A549 treated with Mapracorat at 1 μM for 4 hours (cell line): Measurements from ENCODE around the gene KRT6B. TPM values are rescaled to one million over a fixed set of nuclear protein-coding genes. Genes with fewer than 3 reads are reported as not detected.

Experiments
- total RNA-seq: library from RNA; stranded (reverse); fragments of 200-300 nt; extraction: Qiagen RNA extraction; gene quantifications from 5 replicates; pipeline ENCODE4 v1.2.3, GENCODE V29; 2022

KRT6B gene
- total RNA-seq, result 0.07 TPM in 1 of 5 replicates, not detected in the others

DNA sequence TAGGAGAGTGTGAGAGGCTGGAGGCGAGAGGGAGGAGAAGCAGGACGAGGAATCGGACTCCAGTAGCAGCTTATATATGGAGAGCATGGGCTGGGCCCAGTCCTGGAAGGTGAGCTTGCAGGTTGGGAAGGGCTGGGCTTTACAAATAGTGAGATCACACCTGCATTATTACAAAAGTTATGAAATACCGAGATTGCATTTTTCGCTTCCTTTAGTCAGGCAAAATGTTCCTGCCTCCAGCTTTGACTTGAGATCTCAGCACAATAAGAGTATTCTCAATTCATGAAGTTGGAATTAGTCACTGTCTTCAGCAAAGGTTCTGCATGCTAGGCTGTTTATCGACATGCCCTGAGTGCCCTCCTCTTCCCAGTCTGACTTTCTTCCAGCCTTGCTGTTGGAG lies at the start of gene KRT6B:
Gene KRT6B, minus strand, starts transcription at position 46 of the 400 bp plus-strand sequence. CDS start 68 bp downstream, outside the sequence.

GRCh38 chr12:52493172-52493571 lies 41.2 kb upstream of the KRT6B start, which contains the start of gene KRT6A:
Gene KRT6A (minus strand): TSS chr12:52493257. CDS start chr12:52493188, 69 bp downstream.

DNA sequence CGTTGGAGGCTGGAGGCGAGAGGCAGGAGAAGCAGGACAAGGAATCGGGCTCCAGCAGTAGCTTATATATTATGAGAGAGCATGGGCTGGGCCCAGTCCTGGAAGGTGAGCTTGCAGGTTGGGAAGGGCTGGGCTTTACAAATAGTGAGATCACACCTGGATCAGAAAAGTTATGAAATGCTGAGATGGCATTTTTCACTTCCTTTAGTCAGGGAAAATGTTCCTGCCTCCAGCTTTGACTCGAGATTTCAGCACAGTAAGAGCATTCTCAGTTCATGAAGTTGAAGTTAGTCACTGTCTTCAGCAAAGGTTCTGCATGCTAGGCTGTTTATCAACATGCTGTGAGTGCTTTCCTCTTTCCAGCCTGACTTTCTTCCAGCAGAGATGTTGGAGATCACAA lies 21.8 kb upstream of the KRT6B start, which contains the start of gene KRT6C:
Gene KRT6C, minus strand, starts transcription at position 38 of the 400 bp plus-strand sequence. CDS start 68 bp downstream, outside the sequence.

GRCh38 chr12:52434081-52434733 lies 17.7 kb downstream of the KRT6B start, which contains the start of gene KRT75:
Gene KRT75 (minus strand): TSS chr12:52434371. CDS start chr12:52434304, 67 bp downstream.

GRCh38 chr12:52405922-52406385 lies 46.0 kb downstream of the KRT6B start, which contains the start of gene KRT82:
Gene KRT82 (minus strand): TSS chr12:52406335. CDS start chr12:52406277, 58 bp downstream.

Other genes starting within 250 kb of the KRT6B start
- 4,849 to 5,975 TPM (median 5,509 TPM) in 5 replicates for gene KRT7, start 218.9 kb downstream of the KRT6B start, total RNA-seq
- gene KRT86, start 177.5 kb downstream of the KRT6B start, total RNA-seq, result 23.1 to 49.2 TPM (median 47.0 TPM) in 5 replicates
- gene KRT81, start 160.6 kb downstream of the KRT6B start, total RNA-seq, result 3,076 to 4,171 TPM (median 4,026 TPM) in 5 replicates
- 2.4 to 6.6 TPM (median 6.0 TPM) in 5 replicates for gene KRT83, start 130.7 kb downstream of the KRT6B start, total RNA-seq
- 0.06 to 0.08 TPM (median 0.07 TPM) in 4 of 5 replicates, not detected in the other for gene KRT85, start 84.7 kb downstream of the KRT6B start, total RNA-seq
- not detected in 5 replicates for gene KRT84, start 66.5 kb downstream of the KRT6B start, total RNA-seq
- gene KRT82, start 45.8 kb downstream of the KRT6B start, total RNA-seq, result not detected in 5 replicates
- 0.07 to 0.14 TPM (median 0.10 TPM) in 4 of 5 replicates, not detected in the other for gene KRT75, start 17.8 kb downstream of the KRT6B start, total RNA-seq
- gene KRT6C, start 21.7 kb upstream of the KRT6B start, total RNA-seq, result not detected in 5 replicates
- gene KRT6A, start 41.1 kb upstream of the KRT6B start, total RNA-seq, result 8.1 to 10.8 TPM (median 8.4 TPM) in 5 replicates
- gene KRT5, start 68.2 kb upstream of the KRT6B start, total RNA-seq, result 0.26 to 0.79 TPM (median 0.62 TPM) in 5 replicates
- not detected in 5 replicates for gene KRT71, start 101.0 kb upstream of the KRT6B start, total RNA-seq
- not detected in 5 replicates for gene KRT74, start 121.7 kb upstream of the KRT6B start, total RNA-seq
- gene KRT72, start 149.3 kb upstream of the KRT6B start, total RNA-seq, result not detected in 5 replicates
- gene KRT73, start 166.4 kb upstream of the KRT6B start, total RNA-seq, result 0.06 TPM in 1 of 5 replicates, not detected in the others
- gene KRT2, start 200.1 kb upstream of the KRT6B start, total RNA-seq, result not detected in 5 replicates
- gene KRT1, start 228.3 kb upstream of the KRT6B start, total RNA-seq, result not detected in 5 replicates